GM12878 (cell line): ENCODE results near the gene GSK3A. TPM values are rescaled to one million over a fixed set of nuclear protein-coding genes. Genes with fewer than 3 reads are reported as not detected.

ENCODE experiments used
- ATAC-seq: fragments of 200-7000 bp; cut with Tn5 transposase; 3 replicates; pipeline ENCODE4 v1.9.1; 2020; ENCODE audit warnings: mild to moderate bottlenecking, moderate library complexity
- BruUV-seq: library from RNA; stranded (reverse); fragments of 400-500 nt; replicated peaks from 2 replicates; lab custom pipeline; 2021; lab: Mats Ljungman, UMichigan
- CTCF ChIA-PET: fragments of 300-600 bp; sonication (Branson Sonifier 250); formaldehyde crosslinking; extraction: SDS; loops from one replicate; lab custom pipeline; 2021; ENCODE audit warnings: inconsistent platforms; lab: Yijun Ruan, JAX
- POLR2A ChIA-PET: fragments of 350-600 bp; formaldehyde crosslinking; extraction: SDS; loops from one replicate; lab custom pipeline; 2021; ENCODE audit warnings: inconsistent platforms; lab: Charles Lee
- RAD21 ChIA-PET: fragments of 300-600 bp; sonication (Branson Sonifier 250); formaldehyde crosslinking; loops from one replicate; lab custom pipeline; 2023; ENCODE audit warnings: antibody characterized with exemption; ENCODE audit not compliant: unreplicated experiment; lab: Charles Lee
- SMC1A ChIA-PET: fragments of 300-600 bp; sonication (Branson Sonifier 250); formaldehyde crosslinking; loops from one replicate; lab custom pipeline; 2023; ENCODE audit not compliant: unreplicated experiment, uncharacterized antibody; lab: Charles Lee
- DNase-seq: peaks from one replicate; pipeline ENCODE4 v3.0.0-alpha.2; 2011; ENCODE audit warnings: low read depth, low spot score
- FAIRE-seq: peaks from 3 replicates; lab custom pipeline; 2011; peaks lifted over from hg19 to GRCh38; lab: Jason Lieb, UNC
- H2AFZ ChIP-seq: 2 replicates; pipeline ENCODE4 v1.6.0; 2011; ENCODE audit warnings: low read depth, low read length, control low read depth; ENCODE audit not compliant: control insufficient read depth
- H3K27ac ChIP-seq: 2 replicates; pipeline ENCODE4 v1.5.1; 2011; ENCODE audit warnings: control low read depth; ENCODE audit not compliant: control insufficient read depth, insufficient read depth
- H3K27me3 ChIP-seq, 2 experiments: replicated peaks in 1 of 2; 2 replicates each; pipeline versions ENCODE4 v1.6.0 to v1.6.1; 2011; ENCODE audit warnings: low read length in 1 of 2; ENCODE audit not compliant: control insufficient read depth in 2 of 2, insufficient read depth in 2 of 2
- H3K36me3 ChIP-seq, 2 experiments: 2 replicates each; pipeline ENCODE4 v1.5.1; 2011; ENCODE audit warnings: low read length in 1 of 2; ENCODE audit not compliant: control insufficient read depth in 2 of 2, insufficient read depth in 2 of 2
- H3K4me1 ChIP-seq: 2 replicates; pipeline ENCODE4 v1.6.1; 2011; ENCODE audit warnings: mild to moderate bottlenecking, low read length, moderate library complexity, mixed read lengths; ENCODE audit not compliant: control insufficient read depth, insufficient read depth
- H3K4me2 ChIP-seq: 2 replicates; pipeline ENCODE4 v1.6.0; 2011; ENCODE audit warnings: control low read depth; ENCODE audit not compliant: control insufficient read depth, insufficient read depth
- H3K4me3 ChIP-seq: fragments of 200-600 bp; sonication (generic); 2 replicates; pipeline ENCODE4 v1.5.1; 2016
- H3K79me2 ChIP-seq: 2 replicates; pipeline ENCODE4 v1.6.0; 2011; ENCODE audit warnings: low read length; ENCODE audit not compliant: control insufficient read depth, insufficient read depth
- H3K9ac ChIP-seq: 2 replicates; pipeline ENCODE4 v1.8.0; 2011; ENCODE audit warnings: low read length, control low read depth, mixed read lengths; ENCODE audit not compliant: control insufficient read depth, insufficient read depth
- H3K9me3 ChIP-seq: replicated peaks from 3 replicates; pipeline ENCODE4 v1.5.1; 2011; ENCODE audit warnings: mild to moderate bottlenecking, low read length; ENCODE audit not compliant: control insufficient read depth, insufficient read depth
- H4K20me1 ChIP-seq: 2 replicates; pipeline ENCODE4 v1.6.0; 2011; ENCODE audit not compliant: control insufficient read depth, insufficient read depth
- ATF3 ChIP-seq: IDR thresholded peaks from 2 replicates; pipeline ENCODE4 v1.6.1; 2011; ENCODE audit warnings: low read depth, mild to moderate bottlenecking, low read length, moderate library complexity, borderline replicate concordance; ENCODE audit errors: extremely low read depth
- CREB1 ChIP-seq: IDR thresholded peaks from 2 replicates; pipeline ENCODE4 v1.6.1; 2012; ENCODE audit warnings: low read depth, mild to moderate bottlenecking, inconsistent platforms
- POLR2A ChIP-seq: IDR thresholded peaks from 2 replicates; pipeline ENCODE4 v1.6.1; 2011; ENCODE audit warnings: low read depth, mild to moderate bottlenecking, low read length
- SMAD5 ChIP-seq: IDR thresholded peaks from 2 replicates; pipeline ENCODE4 v1.6.1; 2016; ENCODE audit warnings: antibody characterized with exemption, low read depth
- TCF3 ChIP-seq: IDR thresholded peaks from 2 replicates; pipeline ENCODE4 v1.6.1; 2012; ENCODE audit warnings: low read depth, mild to moderate bottlenecking, low read length, borderline replicate concordance; ENCODE audit not compliant: insufficient read depth
- ZNF592 ChIP-seq: fragments of 450-650 bp; IDR thresholded peaks from 2 replicates; pipeline ENCODE4 v1.6.1; 2017; ENCODE audit warnings: mild to moderate bottlenecking, moderate library complexity
- WGBS: methylation state at CpG from one replicate; pipeline ENCODE4 v1.1.6; 2016; ENCODE audit warnings: low lambda C conversion rate; ENCODE audit not compliant: insufficient replicate concordance, insufficient coverage; ENCODE audit errors: missing lambda C conversion rate; 5-methylcytosine and 5-hydroxymethylcytosine counted together
- in situ Hi-C: fragments of 300-500 bp; cut with MboI; formaldehyde crosslinking; loops from 9 replicates; pipeline ENCODE4 v1.14.3; 2018; ENCODE audit warnings: mixed read lengths
- intact Hi-C: fragments of 100-400 bp; cut with micrococcal nuclease; formaldehyde crosslinking; loops from one replicate; pipeline ENCODE4 v1.14.2; 2022; ENCODE audit not compliant: unreplicated experiment
- polyA plus RNA-seq, 11 experiments: library from polyadenylated mRNA; depleted of rRNA in 4 of 11; unstranded in 6 of 11; stranded (reverse) in 5 of 11; fragments of >200 nt; fragmentation: Nextera tagmentation in 4 of 11; fragmentation: Illumina TruSeq in 1 of 11; extraction: Ambion mirVana in 4 of 11; extraction: Trizol in 1 of 11; gene quantifications; 1 replicate in 1 of 11; 2 replicates in 10 of 11; pipeline versions ENCODE4 v1.2.1 to v1.2.3, GENCODE V29; 2011 to 2016; ENCODE audit warnings: inconsistent platforms in 2 of 11, missing spikeins in 2 of 11, low read depth in 1 of 11
- total RNA-seq, 4 experiments: library from RNA; depleted of rRNA in 3 of 4; stranded (reverse); fragments of >200 nt in 3 of 4; fragmentation: Illumina TruSeq in 1 of 4; extraction: Trizol in 1 of 4; gene quantifications; 2 replicates each; pipeline versions ENCODE4 v1.2.1 to v1.2.3, GENCODE V29; 2013 to 2021

The GSK3A gene
- total and polyA plus RNA-seq, 10 of the 15 experiments (the other 5 are each of a cell fraction or from before 2014, with no cell fraction given): 1.00 to 47.9 (median 15.2) TPM

- ChIA-PET CTCF (interaction anchor here (0.7 to 6.7 kb wide), 7 partner anchors 14 to 168 kb away, joined by 3 to 111 read pairs (median 4); partner anchors contain the start of gene GSK3A), RAD21 (interaction anchor here (0.6 to 5.5 kb wide), 9 partner anchors 12 to 181 kb away, joined by 3 to 82 read pairs (median 3); partner anchors contain the start of genes GSK3A, PAFAH1B3 and POU2F2), POLR2A (interaction anchor here (0.6 to 5.1 kb wide), 12 partner anchors 12 to 168 kb away, joined by 3 to 51 read pairs (median 3); partner anchors contain the start of genes GSK3A and POU2F2), SMC1A (interaction anchor here (0.6 to 1.5 kb wide), 8 partner anchors 14 to 153 kb away, joined by 3 to 5 read pairs (median 4); partner anchors contain the start of gene GSK3A)
- TF ChIP-seq ZNF592: no peak
- no peak for TF ChIP-seq SMAD5
- TF ChIP-seq CREB1: no peak
- peak; percentile 35 for TF ChIP-seq POLR2A
- no peak for TF ChIP-seq TCF3
- no peak for TF ChIP-seq ATF3
- H3K9ac ChIP-seq: peak overlapping the region; percentile 59
- no TSS peak for BruUV-seq
- no peak for FAIRE-seq
- peak overlapping the region; percentile 97 for H3K4me2 ChIP-seq
- intact Hi-C loops: loop anchor here (2.0 to 5.0 kb wide), 6 partner anchors 13 to 175 kb away; partner anchors contain the start of genes CIC, POU2F2 and ZNF526
- H3K36me3 ChIP-seq: no peaks in the 10 kb centered on the region; a peak in 2 of 4 replicates
- peaks cover 36% of the 10 kb centered on the region for H3K79me2 ChIP-seq
- H3K4me1 ChIP-seq: peaks cover 50% of the 10 kb centered on the region
- H3K27ac ChIP-seq: peak overlapping the region; percentile 45
- no peak overlapping the region for H2AFZ ChIP-seq
- no peak for ATAC-seq
- 41% methylated on average over 7 of the region's 7 CpGs for WGBS
- in situ Hi-C loops: no loop called here
- no peaks in the 10 kb centered on the region; the same call in 1 of the 2 replicates for H4K20me1 ChIP-seq
- no peaks in the 10 kb centered on the region for H3K9me3 ChIP-seq
- H3K4me3 ChIP-seq: peak overlapping the region; percentile 64; the same call in 1 of the 2 replicates
- H3K27me3 ChIP-seq: no peaks in the 10 kb centered on the region
- no peak for DNase-seq
Measured at GRCh38 chr19:42281827-42282762, 39.7 kb upstream of the GSK3A start.
